ENCODE measurements around the gene CEP19.
"Not testable (repeated sequence)": the region's sequence is repeated elsewhere in the genome, so short reads cannot be mapped to it uniquely, and the experiment has no call there.

CEP19 gene, protein sequence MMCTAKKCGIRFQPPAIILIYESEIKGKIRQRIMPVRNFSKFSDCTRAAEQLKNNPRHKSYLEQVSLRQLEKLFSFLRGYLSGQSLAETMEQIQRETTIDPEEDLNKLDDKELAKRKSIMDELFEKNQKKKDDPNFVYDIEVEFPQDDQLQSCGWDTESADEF
- total RNA-seq = 3.7 to 7.2 (median 6.1) reads per million in 4 donors

DNA sequence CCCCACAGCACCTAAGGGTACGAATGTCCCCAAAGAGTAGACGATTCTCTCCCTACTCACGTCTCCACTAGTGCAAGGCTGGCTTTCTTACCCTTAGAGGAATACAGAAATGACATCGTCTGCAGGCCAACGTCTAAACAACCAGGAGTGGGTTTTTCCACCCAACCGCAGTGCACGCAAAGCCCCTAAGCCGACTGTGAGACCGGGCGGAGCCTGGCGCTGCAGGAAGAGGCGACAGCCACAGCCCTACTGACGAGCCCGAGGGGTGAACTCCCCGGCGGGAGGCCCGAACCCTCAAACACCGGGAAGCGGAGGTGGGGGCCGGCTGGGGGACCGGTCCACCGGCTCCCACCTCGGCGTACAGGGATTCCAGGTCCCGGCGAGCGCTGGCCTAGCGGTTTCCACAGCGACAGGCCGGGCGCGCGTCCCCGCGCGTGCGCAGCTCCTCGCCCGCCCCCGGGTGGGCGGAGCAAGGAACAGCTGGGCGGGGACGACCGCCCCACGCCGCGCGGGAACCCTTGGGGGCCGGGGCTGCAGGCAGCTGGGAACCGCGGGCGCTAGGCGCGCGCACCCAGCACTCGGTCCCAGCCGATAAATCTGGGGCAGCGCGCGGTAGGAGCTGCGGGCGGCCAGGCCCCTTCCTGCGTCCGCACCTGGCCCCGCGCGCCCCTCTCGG lies at the start of gene CEP19, which contains the start of gene PIGX:
Gene CEP19, minus strand, starts transcription at position 413 of the 676 bp plus-strand sequence. CDS start 3,593 bp downstream, outside the sequence.
Gene PIGX, plus strand, starts transcription at position 540 of the 676 bp plus-strand sequence.
- peak; percentile 84 to 92 (median 88) for DNase-seq

DNA sequence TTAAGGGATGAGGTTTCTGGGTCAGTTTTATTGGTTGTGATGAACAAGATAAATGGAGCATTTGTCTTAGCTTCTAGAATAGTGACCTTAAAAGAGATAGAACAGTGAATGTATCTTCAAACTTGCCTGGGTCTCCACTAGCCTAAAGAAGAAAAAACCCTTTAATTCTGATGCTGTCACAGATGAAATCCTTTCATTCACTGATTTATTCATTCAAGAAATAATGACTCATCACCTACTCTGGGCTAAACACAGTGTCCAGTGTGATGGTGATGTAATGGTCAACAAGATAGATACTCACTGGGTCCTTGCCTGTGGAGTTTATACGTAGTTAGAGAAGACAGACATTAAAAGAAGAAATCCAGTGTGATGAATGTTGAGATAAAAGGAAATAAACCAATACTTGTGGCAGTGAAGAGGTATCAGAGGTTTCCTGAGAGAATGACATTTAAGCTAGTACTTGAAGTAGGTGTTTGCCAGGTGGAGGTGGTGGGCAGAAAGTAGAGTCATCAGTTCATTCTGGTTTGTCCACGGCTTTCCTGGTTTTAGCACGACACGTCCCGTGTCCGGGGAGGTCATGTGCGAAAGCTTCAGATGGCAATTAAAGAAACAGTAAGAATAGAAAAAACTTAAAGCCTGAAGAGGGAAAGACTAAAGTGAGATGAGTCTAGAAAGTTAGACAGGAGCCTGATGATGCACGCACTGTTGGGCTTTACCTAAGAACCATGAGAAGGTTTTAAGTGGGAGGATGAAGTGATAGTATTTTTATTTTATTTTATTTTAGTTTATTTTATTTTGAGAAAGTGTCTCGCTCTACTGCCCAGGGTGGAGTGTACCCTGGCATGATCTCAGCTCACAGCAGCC lies 46.1 kb upstream of the CEP19 start:
- no peak for DNase-seq

DNA sequence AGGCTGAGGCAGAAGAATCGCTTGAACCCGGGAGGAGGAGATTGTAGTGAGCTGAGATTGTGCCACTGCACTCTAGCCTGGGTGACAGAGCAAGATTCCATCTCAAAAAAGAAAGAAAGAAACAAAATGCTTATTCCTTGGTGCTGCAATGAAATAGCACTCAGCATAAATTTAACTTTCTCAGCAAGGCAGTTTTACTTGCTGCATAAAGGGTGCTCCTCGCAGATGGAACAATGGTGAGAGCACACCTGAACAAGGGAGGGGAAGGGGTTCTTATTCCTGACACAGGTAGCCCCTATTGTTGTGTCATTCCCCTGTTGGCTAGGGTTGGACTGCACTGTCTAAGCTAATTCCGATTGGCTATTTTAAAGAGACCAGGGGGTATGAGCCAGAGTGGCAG lies 44.7 kb upstream of the CEP19 start:
- no peak for DNase-seq

DNA sequence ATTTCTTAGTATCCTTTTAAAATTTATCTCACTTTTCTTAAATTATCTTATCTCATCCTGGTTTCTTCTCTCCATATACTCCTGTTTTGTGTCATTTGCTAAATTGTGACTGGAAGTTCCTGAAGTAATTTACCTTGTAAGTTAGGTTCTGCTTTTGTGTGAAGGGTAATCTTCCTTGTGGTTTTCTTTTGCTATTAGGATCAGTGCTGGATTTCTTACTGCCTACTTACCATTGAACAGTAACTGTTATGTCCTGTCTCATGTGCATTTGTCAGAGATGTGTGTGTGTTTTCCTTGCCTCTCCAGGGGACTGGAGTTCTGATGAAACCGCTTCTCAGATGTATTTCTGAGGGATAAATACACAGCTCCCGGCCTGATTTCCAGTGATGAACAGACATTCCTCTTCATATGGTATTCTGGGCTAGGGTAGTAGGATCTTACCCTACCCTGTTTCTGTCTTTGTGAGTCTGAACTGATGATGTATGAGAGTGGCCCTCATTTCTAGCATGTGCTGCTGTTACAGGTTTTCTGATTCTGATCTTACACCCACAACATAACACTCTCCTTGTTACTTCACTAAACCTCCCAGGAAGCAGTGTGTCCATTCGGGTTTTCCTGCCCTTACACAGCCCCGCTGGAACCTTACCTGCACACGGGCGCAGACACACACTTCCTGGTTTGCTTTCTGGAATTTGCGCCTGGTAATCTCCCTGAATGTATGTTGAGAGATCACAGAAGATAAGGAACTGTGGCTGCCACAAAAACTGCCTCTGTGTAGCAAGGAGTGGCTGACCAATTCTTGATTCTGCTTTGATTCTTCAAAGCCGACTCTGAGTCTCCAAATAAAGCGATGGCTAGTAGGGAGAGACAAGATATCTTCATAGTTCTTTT lies 42.3 kb upstream of the CEP19 start:
- no peak for DNase-seq

DNA sequence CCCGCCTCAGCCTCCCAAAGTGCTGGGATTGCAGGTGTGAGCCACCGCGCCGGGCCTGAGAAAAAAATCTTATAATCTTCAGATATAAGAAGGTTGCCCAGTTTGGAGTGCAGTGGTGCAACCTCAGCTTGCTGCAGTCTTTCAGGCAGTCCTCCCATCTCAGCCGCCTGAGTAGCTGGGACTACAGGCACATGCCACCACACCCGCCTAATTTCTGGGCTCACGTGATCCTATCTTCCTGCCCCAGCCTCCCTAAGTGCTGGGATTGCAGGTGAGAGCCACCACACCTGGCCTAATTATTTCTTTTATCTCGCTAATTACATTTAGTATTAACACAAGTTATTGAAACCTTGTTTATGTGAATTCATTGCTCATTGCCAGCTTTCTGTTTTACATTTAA lies 41.2 kb upstream of the CEP19 start:
- DNase-seq = no peak

DNA sequence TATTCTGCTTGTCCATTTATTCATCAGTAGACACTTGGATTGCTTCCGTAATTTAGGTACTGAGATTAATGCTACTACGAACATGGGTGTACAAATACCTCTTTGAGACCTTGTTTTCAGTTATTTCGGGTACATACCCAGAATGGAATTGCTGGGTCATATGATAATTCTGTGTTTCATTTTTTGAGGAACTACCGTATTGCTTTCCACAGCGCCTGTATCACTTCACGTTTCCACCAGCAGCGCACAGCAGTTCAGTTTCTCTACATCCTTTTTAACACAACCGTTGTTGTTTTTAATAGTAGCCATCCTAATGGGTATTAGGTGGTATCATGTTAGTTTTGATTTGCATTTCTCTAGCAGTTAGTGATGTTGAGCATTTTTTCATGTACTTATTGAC lies 37.1 kb upstream of the CEP19 start:
- no peak for DNase-seq

DNA sequence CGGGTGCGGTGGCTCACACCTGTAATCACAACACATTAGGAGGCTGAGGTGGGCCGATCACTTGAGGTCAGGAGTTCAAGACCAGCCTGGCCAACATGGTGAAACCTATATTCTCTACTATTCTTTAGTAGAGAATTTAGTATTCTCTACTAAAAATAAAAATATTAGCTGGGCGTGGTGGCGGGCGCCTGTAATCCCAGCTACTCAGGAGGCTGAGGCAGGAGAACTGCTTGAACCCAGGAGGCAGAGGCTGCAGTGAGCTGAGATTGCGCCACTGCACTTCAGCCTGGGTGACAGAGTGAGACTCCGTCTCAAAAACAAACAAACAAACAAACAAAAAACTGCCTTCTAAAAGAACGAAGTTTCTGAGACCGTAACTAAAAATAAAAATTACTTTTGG lies 31.5 kb upstream of the CEP19 start:
- DNase-seq = not testable (repeated sequence)

DNA sequence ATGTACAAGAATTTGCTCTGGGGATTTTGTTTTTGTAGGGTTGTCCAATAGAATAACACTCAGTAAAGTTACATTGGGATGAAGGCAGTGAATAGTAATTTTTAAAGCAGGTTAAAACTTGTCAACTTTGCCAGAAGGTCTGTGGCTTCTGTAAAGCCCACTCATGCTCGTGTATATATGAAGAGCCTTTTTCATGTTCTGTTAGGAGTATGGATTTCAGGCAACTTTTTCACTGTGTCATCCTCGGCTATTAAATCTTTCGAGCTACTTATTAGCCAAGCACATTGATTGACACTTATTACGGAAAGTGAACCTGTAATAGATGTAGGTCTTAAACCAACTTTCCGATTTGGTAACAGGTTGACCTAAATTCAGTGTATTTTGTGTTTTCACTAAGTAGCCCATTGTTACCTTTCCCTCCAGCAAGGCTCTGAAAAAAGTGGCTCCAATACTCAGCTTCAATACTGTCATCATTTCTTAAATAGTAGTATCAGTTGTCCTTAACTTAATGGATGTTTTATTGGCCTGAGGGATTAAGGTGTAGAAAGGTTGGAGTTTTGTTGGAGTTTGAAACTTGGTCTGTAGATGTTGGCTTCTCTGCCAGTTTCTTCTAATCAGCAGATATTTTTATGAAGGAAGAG lies 29.3 kb upstream of the CEP19 start:
- no peak for DNase-seq

DNA sequence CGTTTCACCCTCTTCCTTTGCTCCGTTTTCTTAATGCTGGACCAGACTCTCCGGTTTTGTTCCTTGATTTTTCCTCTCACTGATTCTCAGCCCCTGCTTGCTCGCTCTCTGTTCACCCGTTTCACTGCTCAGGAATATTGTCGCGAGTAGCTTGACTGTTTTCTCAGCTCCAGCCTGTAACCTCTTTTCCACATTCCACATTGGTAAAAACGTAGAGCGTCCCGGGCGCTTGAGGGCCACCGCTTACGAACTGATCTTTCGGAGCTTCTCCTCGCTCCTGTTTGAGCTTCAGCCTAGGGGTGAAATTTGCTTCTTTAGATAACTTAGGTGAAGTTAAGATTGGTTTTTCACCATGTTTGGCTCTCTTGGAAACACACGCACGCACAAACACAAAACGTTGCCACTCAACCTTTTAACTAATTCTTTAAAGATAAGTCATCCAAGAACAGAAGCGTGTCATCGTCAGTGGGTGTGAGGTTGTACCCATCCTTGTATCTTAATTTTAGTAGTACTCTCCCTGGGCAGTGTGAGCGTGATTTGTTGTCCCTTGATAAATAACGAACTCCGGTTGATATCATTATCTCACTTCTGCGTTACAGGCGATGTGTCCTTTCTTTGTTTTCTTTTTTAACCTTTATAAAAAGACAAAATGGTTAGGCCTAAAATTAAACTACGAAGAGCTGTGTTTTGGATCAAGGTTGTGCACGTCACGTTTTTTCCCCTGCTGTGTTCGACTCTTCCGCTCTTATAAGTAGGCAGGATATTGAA lies 28.6 kb upstream of the CEP19 start:
- peak in 3 of 5 donors; percentile 9 to 57 (median 22) for DNase-seq

DNA sequence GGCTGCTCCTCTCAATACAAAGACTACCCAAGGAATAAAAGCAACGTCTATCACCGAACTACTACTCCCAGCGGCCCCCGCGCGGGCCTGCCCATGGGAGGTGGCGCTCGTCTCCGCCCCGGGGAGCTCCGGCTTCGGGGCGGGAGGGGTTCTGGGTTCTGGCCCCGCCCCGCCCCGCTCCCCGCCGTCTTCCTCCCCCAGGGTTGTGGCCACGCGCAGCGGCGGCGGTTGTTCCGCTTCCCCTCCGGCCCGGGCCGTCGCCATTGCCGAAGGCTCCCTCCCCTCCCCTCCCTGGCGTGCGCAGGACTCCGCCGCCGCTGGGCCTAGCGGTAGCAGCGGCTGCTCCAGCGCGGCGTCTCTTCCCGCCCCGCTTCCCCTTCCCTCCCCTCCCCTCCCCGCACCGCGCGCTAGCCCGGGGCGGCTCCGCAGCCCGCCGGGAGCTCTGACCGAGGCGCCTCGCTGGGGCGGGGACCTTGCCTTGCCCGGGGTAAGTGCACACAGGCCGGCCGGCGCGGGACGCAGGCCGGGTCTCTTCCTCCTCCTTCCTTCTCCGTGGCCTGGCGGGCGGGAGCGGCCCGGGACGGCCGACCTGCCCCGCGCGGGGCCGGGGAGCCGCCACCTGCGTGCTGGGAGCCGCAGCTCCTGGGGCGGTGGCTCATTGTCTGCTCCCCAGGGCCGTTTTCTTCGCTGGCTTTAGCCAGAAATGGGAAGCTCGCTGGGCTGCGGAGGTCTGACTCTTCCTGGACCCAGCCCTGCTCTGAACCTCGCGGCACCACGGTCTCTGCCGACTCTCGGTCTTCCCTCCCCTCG lies 27.8 kb upstream of the CEP19 start, which contains the start of gene PAK2:
Gene PAK2, plus strand, starts transcription at position 187 of the 810 bp plus-strand sequence. CDS start 42,790 bp downstream, outside the sequence.
- DNase-seq = peak; percentile 81 to 93 (median 87)

DNA sequence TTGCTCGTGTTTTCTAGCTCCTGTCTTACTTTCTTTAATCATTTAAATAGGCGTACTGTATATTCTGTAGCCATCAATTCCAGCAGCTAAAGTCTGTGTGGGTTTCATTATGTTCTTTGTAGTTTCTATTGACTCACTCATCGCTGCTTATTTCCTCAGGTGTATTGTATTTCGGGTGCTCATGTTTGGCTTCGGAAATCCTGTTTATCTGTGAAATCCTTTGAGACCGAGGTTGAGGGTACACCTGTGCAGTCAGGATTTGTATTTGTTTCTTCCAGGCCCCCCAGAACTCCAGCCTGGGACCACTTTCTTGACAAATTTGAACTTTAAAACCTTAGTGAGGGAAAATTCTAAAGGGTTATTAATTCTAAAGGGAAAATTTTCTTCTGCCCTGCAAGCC lies 25.6 kb upstream of the CEP19 start:
- DNase-seq = no peak

DNA sequence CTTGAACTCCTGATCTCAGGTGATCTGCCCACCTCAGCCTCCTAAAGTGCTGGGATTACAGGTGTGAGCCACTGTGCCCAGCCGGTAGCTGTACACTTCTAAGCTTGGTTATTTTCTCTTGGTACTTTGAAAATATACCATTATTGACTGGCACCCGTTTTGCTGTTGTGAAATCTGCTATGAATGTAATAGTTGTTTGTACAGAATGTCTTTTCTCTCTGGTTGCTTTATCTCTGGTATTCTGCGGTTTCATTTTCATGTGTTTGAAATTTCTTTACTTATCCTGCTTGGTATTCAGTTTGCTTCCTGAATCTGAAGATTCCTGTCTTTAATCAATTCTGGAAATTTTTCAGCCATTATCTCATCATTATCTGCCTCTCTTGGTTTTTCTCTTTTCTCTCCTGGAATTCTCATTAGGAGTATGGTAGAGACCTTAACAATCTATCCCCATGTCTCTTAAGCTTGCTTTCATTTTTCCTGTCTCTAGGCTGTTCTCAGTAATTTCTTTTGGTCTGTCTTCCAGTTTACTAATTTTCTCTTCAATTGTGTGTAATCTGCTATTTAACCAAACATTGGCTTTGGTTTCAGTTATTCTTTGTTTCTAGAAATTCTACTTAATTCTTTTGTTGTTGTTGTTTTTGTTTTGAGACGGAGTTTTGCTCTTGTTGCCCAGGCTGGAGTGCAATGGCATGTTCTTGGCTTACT lies 24.8 kb upstream of the CEP19 start:
- DNase-seq = no peak

DNA sequence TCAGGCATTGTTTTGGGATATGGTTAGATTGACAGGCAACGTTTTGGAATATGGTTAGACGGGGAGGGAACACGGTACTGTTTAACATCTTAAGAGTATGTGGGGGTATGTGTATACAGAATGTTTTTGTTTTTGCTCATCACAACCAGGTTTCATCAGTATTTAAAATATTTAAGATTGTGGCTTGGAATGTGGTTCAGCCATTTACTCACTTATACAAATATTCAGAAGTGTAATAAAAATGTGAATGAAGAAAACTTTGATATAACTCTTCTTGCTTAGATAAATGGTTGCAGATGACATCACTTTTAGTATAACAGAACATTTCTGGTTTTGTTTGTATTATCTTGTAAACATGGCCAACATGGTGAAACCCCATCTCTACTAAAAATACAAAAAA lies 23.7 kb upstream of the CEP19 start:
- DNase-seq = no peak

DNA sequence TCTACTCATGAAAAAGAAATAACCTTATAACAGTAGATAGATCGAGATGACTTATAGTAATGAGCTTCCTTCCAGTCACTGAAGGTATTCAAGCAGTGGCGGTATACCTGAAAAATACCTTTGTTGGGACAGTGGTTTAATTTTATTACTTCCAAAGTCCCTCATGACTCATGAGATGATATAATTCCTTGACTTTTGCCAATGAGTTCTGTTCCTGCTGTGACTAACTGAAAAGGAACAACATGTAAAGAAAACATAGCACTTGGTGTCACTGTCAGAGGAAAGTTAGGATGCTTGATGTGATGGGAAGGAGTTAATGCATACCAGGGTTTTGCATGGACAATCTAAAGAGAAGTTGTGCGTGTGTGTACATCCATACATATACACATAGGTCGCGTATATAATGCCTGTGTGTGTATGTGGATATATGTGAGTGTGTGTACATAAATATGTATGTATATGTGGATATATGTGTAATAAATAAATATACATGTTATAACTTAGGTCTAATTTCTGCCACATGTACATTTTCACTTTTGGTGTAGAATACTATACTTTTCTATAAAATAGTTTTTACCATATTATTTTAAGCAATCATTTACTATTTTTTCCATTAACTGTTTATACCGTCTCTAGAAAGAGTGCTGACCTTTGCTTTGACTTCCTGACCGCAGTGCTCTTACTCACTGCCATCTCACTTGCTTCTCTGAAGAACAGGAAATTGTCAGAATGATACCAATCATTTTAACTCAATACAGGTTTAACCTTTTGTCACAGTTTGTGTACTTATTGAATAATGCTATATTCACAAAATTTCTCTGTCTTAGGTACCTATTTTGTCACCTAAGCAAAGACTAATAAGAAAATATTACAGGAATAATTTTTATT lies 15.0 kb upstream of the CEP19 start:
- peak in 1 of 5 donors; percentile 70 for DNase-seq

DNA sequence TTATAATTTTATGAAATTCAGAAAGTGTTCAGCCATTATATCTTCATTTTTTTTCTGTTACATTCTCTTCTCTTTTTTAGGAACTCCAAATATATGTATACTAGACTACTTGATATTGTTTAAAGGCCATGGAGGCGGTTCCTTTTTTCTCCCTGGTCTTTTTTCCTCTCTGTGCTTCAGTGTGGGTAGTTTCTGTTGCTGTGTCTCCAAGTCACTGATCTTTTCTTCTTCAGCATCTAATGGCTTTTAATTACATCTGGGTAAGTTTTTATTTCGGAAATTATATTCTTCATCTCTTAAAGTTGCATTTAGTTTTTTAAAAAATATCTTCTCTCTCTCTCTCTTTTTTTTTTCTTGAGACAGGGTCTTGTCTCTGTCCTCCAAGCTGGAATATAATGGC lies 9.0 kb upstream of the CEP19 start:
- DNase-seq = no peak

DNA sequence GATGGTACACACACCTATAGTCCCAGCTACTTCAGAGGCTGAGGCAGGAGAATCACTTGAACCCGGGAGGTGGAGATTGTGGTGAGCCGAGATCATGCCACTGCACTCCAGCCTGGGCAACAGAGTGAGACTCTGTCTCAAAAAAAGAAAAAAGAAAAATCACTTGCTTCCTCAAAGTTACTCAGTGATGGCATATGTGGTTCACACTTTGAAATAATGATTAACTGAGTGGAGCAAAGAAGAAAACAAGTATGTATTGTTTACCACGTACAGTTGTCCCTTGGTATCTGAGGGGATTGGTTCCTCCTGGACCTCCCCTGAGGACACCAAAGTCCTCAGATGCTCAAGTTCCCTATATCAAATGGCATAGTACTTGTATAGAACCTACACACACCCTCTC lies 5.1 kb upstream of the CEP19 start:
- not testable (repeated sequence) for DNase-seq

DNA sequence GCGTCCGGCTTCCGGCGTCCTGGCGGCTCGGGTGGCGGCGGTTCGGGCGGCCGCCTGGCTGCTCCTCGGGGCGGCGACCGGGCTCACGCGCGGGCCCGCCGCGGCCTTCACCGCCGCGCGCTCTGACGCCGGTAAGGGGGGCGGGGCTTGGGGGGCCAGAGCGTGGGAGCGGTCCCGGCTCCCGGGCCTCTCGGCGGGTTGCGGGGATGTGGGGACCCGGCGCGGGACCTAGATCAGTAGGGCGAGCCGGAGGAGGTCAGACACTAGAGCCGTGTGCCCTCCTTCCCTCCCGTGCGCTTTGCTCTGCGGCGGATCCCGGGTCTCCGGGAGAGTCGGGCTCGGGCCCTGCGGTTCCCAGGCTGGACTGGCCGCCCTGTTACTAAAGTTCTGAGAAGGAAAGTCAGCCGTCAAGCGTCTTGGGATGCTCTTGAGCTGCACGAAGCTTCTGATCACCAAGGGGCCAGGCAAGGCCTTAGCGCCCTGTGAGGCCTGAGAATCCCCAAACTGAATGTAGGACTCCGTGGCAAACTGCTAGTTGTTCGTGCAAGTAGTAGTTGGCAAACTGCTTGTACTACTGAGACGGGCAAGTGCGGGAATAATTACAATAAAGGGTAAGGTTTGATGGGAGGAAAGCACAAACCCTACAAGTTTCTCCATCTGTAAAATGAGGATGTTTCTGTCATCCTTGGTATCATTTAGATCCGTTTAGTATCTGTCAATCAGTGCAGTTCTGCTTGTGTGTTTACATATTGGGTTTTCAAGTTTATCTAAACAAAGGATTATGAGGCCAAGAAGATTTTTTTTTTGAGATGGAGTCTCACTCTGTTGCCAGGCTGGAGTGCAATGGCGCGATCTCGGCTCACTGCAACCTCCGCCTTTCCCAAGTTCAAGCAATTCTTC lies 714 bp upstream of the CEP19 start:
- DNase-seq = peak in 4 of 5 donors; percentile 56 to 75 (median 62)
